ENCODE measurements around the gene LRRC7. TPM values are rescaled to one million over a fixed set of nuclear protein-coding genes. Genes with fewer than 3 reads are reported as not detected.

The LRRC7 gene
- total and polyA plus RNA-seq, 2 experiments from 2014 or later = 1.2 TPM; not detected in 1

- Histone ChIP-seq H3K27me3 (ENCODE audit: insufficient read depth) (no peaks in the 10 kb centered on the region), H3K4me1 (ENCODE audit: insufficient read depth) (no peaks in the 10 kb centered on the region), H2AFZ (no peak overlapping the region), H3K4me3 (no peak overlapping the region), H3K9me2 (ENCODE audit: insufficient read depth) (peaks cover 4% of the 10 kb centered on the region; the same call in 1 of the 2 replicates), H3K4me2 (no peak overlapping the region), H3K79me2 (replicated peaks; ENCODE audit: insufficient read depth) (no peaks in the 10 kb centered on the region), H4K20me1 (replicated peaks; ENCODE audit: insufficient read depth) (no peaks in the 10 kb centered on the region), H3K36me3 (ENCODE audit: insufficient read depth) (no peaks in the 10 kb centered on the region), H3F3A (replicated peaks; ENCODE audit: low read depth) (no peaks in the 10 kb centered on the region), H3K27ac (ENCODE audit: low read depth) (no peak overlapping the region)
- TF ChIP-seq REST (IDR thresholded peaks at IDR 0.05; ENCODE audit: unreplicated experiment) = no peak
- TF ChIP-seq EZH2phosphoT487 (IDR thresholded peaks at IDR 0.05; ENCODE audit: unreplicated experiment) = no peak
- no peak for TF ChIP-seq EZH2 (IDR thresholded peaks at IDR 0.05; ENCODE audit: low read depth, unreplicated experiment)
- no peak for TF ChIP-seq CREB1 (CRISPR knock-in tag; IDR thresholded peaks at IDR 0.05; ENCODE audit: low read depth)
- Mint-ChIP-seq H3K4me3 (no peak overlapping the region), H3K27ac (no peak overlapping the region), H3K9me3 (no peaks in the 10 kb centered on the region), H3K36me3 (ENCODE audit: low read depth) (no peaks in the 10 kb centered on the region), H3K4me1 (no peaks in the 10 kb centered on the region), H3K27me3 (ENCODE audit: insufficient read depth, low read depth, poor library complexity) (peaks cover 1% of the 10 kb centered on the region)
- ATAC-seq (no peak), DNase-seq (ENCODE audit: low spot score) (no peak)
These were observed 47.4 kb upstream of the LRRC7 start for GRCh38 chr1:69520326-69520725.

GRCh38 chr1:69523032-69523431 lies 44.7 kb upstream of the LRRC7 start:
- Mint-ChIP-seq H3K27ac (no peak overlapping the region), H3K9me3 (no peaks in the 10 kb centered on the region), H3K36me3 (ENCODE audit: low read depth) (no peaks in the 10 kb centered on the region), H3K27me3 (ENCODE audit: insufficient read depth, low read depth, poor library complexity) (peaks cover 1% of the 10 kb centered on the region), H3K4me1 (no peaks in the 10 kb centered on the region), H3K4me3 (no peak overlapping the region)
- ATAC-seq = no peak
- Histone ChIP-seq H3K36me3 (ENCODE audit: insufficient read depth) (no peaks in the 10 kb centered on the region), H3K79me2 (replicated peaks; ENCODE audit: insufficient read depth) (no peaks in the 10 kb centered on the region), H4K20me1 (replicated peaks; ENCODE audit: insufficient read depth) (no peaks in the 10 kb centered on the region), H3K9me2 (ENCODE audit: insufficient read depth) (peaks cover 4% of the 10 kb centered on the region; the same call in 1 of the 2 replicates), H3K27ac (ENCODE audit: low read depth) (no peak overlapping the region), H3F3A (replicated peaks; ENCODE audit: low read depth) (no peaks in the 10 kb centered on the region), H3K27me3 (ENCODE audit: insufficient read depth) (no peaks in the 10 kb centered on the region), H3K4me3 (no peak overlapping the region), H2AFZ (0 out of 2 replicates have a peak overlapping the region, but pooled peaks have one; percentile 76), H3K4me2 (no peak overlapping the region), H3K4me1 (ENCODE audit: insufficient read depth) (no peaks in the 10 kb centered on the region)
- DNase-seq (ENCODE audit: low spot score) = no peak
- TF ChIP-seq ETS1 (IDR thresholded peaks at IDR 0.05) (no peak), ZNF331 (CRISPR knock-in tag; IDR thresholded peaks at IDR 0.05; ENCODE audit: low read depth) (no peak), CREB1 (CRISPR knock-in tag; IDR thresholded peaks at IDR 0.05; ENCODE audit: low read depth) (no peak), ZNF114 (CRISPR knock-in tag; IDR thresholded peaks at IDR 0.05) (no peak), NANOG (IDR thresholded peaks at IDR 0.05; ENCODE audit: borderline replicate concordance) (no peak), CTCF (conservative IDR thresholded peaks at IDR 0.05; ENCODE audit: low read depth in 2 of 2) (no peak), STAT1 (IDR thresholded peaks at IDR 0.05; ENCODE audit: unreplicated experiment) (no peak), REST (IDR thresholded peaks at IDR 0.05; ENCODE audit: unreplicated experiment) (no peak), EZH2 (IDR thresholded peaks at IDR 0.05; ENCODE audit: low read depth, unreplicated experiment) (no peak), POLR2AphosphoS5 (IDR thresholded peaks at IDR 0.05; ENCODE audit: low read depth) (no peak), JUNB (IDR thresholded peaks at IDR 0.05; ENCODE audit: unreplicated experiment) (no peak), EZH2phosphoT487 (IDR thresholded peaks at IDR 0.05; ENCODE audit: unreplicated experiment) (no peak)
